ENCODE results near the gene RECQL. TPM values are rescaled to one million over a fixed set of nuclear protein-coding genes. Genes with fewer than 3 reads are reported as not detected.

RECQL gene
- total RNA-seq, 2 donors from 2014 or later, result 39.8 to 66.5 TPM

DNA sequence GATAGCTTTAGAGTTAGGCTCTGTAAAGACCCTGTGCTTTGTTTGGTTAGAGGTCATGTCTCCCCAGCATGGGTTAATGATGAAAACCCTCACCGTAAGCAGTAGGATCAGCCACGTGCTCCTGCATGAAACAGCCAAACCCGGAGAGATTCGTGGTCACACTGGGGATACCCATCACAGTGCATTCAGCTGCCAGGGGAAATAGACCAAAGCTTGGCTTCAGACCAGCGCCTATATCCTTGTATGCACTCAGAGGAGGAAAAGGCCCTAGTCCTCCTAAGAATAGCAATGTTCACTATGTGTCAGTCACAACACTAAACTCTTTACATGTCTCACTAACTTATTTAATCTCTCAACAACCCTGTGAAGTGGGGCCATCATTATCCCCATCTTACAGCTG lies 41.0 kb upstream of the RECQL start:
- Histone ChIP-seq H3K9ac (ENCODE audit: extremely low read depth, low read length, poor library complexity, severe bottlenecking) (no peak overlapping the region), H3K9me3 (ENCODE audit: control insufficient read depth, low read length) (no peaks in the 10 kb centered on the region), H3K36me3 (ENCODE audit: control insufficient read depth, insufficient read depth, low read length) (no peaks in the 10 kb centered on the region), H3K4me3 (ENCODE audit: low read length) (no peak overlapping the region), H3K27ac (ENCODE audit: low read depth, low read length) (no peak overlapping the region), H3K4me1 (ENCODE audit: control insufficient read depth, insufficient read depth, low read length) (no peaks in the 10 kb centered on the region), H3K27me3 (ENCODE audit: control insufficient read depth, insufficient read depth, low read length, poor library complexity, severe bottlenecking) (no peaks in the 10 kb centered on the region)
- no peak overlapping the region for H3K27ac Mint-ChIP-seq
- peaks cover 7% of the 10 kb centered on the region for H3K4me1 Mint-ChIP-seq
- WGBS, 2 experiments (ENCODE audit: insufficient coverage in 1 of 2, insufficient read length in 1 of 2), result 91 to 97% methylated on average over 4 to 5 of the region's 5 CpGs
- no peak overlapping the region for H3K4me3 Mint-ChIP-seq
- H3K36me3 Mint-ChIP-seq (ENCODE audit: low read depth), result no peaks in the 10 kb centered on the region
- DNase-seq, result no peak
- peaks cover 2% of the 10 kb centered on the region for H3K27me3 Mint-ChIP-seq (ENCODE audit: insufficient read depth)
- TF ChIP-seq, protein P1, sequence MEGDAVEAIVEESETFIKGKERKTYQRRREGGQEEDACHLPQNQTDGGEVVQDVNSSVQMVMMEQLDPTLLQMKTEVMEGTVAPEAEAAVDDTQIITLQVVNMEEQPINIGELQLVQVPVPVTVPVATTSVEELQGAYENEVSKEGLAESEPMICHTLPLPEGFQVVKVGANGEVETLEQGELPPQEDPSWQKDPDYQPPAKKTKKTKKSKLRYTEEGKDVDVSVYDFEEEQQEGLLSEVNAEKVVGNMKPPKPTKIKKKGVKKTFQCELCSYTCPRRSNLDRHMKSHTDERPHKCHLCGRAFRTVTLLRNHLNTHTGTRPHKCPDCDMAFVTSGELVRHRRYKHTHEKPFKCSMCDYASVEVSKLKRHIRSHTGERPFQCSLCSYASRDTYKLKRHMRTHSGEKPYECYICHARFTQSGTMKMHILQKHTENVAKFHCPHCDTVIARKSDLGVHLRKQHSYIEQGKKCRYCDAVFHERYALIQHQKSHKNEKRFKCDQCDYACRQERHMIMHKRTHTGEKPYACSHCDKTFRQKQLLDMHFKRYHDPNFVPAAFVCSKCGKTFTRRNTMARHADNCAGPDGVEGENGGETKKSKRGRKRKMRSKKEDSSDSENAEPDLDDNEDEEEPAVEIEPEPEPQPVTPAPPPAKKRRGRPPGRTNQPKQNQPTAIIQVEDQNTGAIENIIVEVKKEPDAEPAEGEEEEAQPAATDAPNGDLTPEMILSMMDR (conservative IDR thresholded peaks at IDR 0.05), result no peak
- no peaks in the 10 kb centered on the region for H3K9me3 Mint-ChIP-seq

DNA sequence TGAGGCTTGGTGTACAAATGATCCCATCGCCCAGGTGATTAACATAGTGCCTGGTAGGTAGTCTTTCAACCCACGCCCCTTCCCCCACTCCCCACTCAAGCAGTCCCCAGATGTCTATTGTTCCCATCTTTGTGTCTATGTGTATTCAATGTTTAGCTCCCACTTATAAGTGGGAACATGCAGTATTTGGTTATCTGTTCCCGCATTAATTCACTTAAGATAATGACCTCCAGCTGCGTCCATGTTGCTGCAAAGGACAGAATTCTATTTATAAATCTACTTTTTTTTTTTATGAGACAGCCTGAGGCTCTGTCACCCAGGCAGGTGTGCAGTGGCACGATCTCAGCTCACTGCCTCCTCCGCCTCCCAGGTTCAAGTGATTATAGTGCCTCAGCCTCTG lies 40.3 kb upstream of the RECQL start:
- no peaks in the 10 kb centered on the region for H3K36me3 Mint-ChIP-seq (ENCODE audit: low read depth)
- WGBS, 2 experiments (ENCODE audit: insufficient coverage in 1 of 2, insufficient read length in 1 of 2), result 79 to 92% methylated on average over 4 to 6 of the region's 6 CpGs
- no peaks in the 10 kb centered on the region for H3K9me3 ChIP-seq (ENCODE audit: control insufficient read depth, low read length)
- H3K4me3 ChIP-seq (ENCODE audit: low read length), result no peak overlapping the region
- H3K4me1 ChIP-seq (ENCODE audit: control insufficient read depth, insufficient read depth, low read length), result no peaks in the 10 kb centered on the region
- no peak overlapping the region for H3K4me3 Mint-ChIP-seq
- H3K27ac ChIP-seq (ENCODE audit: low read depth, low read length), result no peak overlapping the region
- H3K4me1 Mint-ChIP-seq, result peaks cover 7% of the 10 kb centered on the region
- H3K9me3 Mint-ChIP-seq, result no peaks in the 10 kb centered on the region
- H3K27ac Mint-ChIP-seq, result no peak overlapping the region
- peaks cover 5% of the 10 kb centered on the region for H3K27me3 Mint-ChIP-seq (ENCODE audit: insufficient read depth)
- no peak overlapping the region for H3K9ac ChIP-seq (ENCODE audit: extremely low read depth, low read length, poor library complexity, severe bottlenecking)
- no peaks in the 10 kb centered on the region for H3K27me3 ChIP-seq (ENCODE audit: control insufficient read depth, insufficient read depth, low read length, poor library complexity, severe bottlenecking)
- no peak for DNase-seq
- no peaks in the 10 kb centered on the region for H3K36me3 ChIP-seq (ENCODE audit: control insufficient read depth, insufficient read depth, low read length)
- TF ChIP-seq, protein P1 (conservative IDR thresholded peaks at IDR 0.05), result no peak

DNA sequence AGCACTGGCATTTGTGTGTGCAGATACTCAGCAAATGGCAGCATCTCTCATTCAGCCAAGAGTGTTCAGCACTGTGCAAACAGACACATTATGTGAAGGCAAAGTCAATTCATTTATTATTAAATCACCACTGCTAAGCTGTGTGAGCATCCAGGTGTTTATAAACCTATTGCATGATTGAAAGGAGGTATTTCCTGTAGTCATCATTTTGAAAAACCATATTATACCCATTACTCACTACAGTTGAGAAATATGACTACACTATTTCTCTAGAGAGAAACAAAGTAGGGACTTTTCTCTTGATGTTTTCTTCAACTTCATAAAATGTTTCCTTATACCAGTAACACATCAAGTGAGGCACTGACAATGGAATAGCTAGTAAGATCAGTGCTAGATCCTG lies 38.4 kb upstream of the RECQL start:
- H3K36me3 ChIP-seq (ENCODE audit: control insufficient read depth, insufficient read depth, low read length), result no peaks in the 10 kb centered on the region
- no peak overlapping the region for H3K27ac ChIP-seq (ENCODE audit: low read depth, low read length)
- H3K27me3 ChIP-seq (ENCODE audit: control insufficient read depth, insufficient read depth, low read length, poor library complexity, severe bottlenecking), result no peaks in the 10 kb centered on the region
- Mint-ChIP-seq H3K27ac (no peak overlapping the region), H3K9me3 (no peaks in the 10 kb centered on the region), H3K4me3 (no peak overlapping the region), H3K4me1 (peaks cover 7% of the 10 kb centered on the region), H3K27me3 (ENCODE audit: insufficient read depth) (peaks cover 13% of the 10 kb centered on the region), H3K36me3 (ENCODE audit: low read depth) (no peaks in the 10 kb centered on the region)
- no peaks in the 10 kb centered on the region for H3K4me1 ChIP-seq (ENCODE audit: control insufficient read depth, insufficient read depth, low read length)
- TF ChIP-seq, protein P1 (conservative IDR thresholded peaks at IDR 0.05), result no peak
- no peaks in the 10 kb centered on the region for H3K9me3 ChIP-seq (ENCODE audit: control insufficient read depth, low read length)
- no peak for DNase-seq
- no peak overlapping the region for H3K4me3 ChIP-seq (ENCODE audit: low read length)
- H3K9ac ChIP-seq (ENCODE audit: extremely low read depth, low read length, poor library complexity, severe bottlenecking), result no peak overlapping the region

All from endodermal cell (in vitro differentiated cells).